NCI-H460 (cell line): ENCODE results near the gene MCAT. TPM values are rescaled to one million over a fixed set of nuclear protein-coding genes. Genes with fewer than 3 reads are reported as not detected.

Experiments
- DNase-seq: peaks from one replicate; pipeline ENCODE4 v3.0.0-alpha.2; 2016; ENCODE audit warnings: low read depth; ENCODE audit errors: extremely low read depth
- polyA plus RNA-seq: library from polyadenylated mRNA; depleted of rRNA; stranded (reverse); fragments of >200 nt; gene quantifications from 2 replicates; pipeline ENCODE4 v1.2.3, GENCODE V29; 2014; cell fraction: nucleus; rRNA removed
- total RNA-seq: library from RNA; depleted of rRNA; stranded (reverse); fragments of >200 nt; shearing (Covaris generic); gene quantifications from 2 replicates; pipeline ENCODE4 v1.2.3, GENCODE V29; 2014; rRNA removed

The MCAT gene
- 13.3 and 15.0 TPM in 2 replicates for total RNA-seq
- polyA plus RNA-seq, result 31.9 and 43.4 TPM in 2 replicates

GRCh38 chr22:43142880-43143562 lies at the start of gene MCAT:
TSS of gene MCAT (minus strand) at chr22:43143398. CDS start at chr22:43143348, 50 bp downstream.
- peak; percentile 55 for DNase-seq

GRCh38 chr22:43191831-43192230 lies 48.6 kb upstream of the MCAT start:
- DNase-seq, result no peak

- no peak for DNase-seq
Observed at GRCh38 chr22:43188829-43189545, 45.8 kb upstream of the MCAT start.

GRCh38 chr22:43187171-43188099 lies 44.2 kb upstream of the MCAT start:
- peak; percentile 88 for DNase-seq

- peak; percentile 39 for DNase-seq
Observed at GRCh38 chr22:43186272-43187170, 43.3 kb upstream of the MCAT start, which contains the start of gene TTLL12. TSS of gene TTLL12 (minus strand) at chr22:43187134. CDS start at chr22:43187069, 65 bp downstream.

- no peak for DNase-seq
Observed at GRCh38 chr22:43185860-43186261, 42.7 kb upstream of the MCAT start.

GRCh38 chr22:43183496-43184277 lies 40.5 kb upstream of the MCAT start:
- no peak for DNase-seq

- no peak for DNase-seq
Observed at GRCh38 chr22:43182726-43183125, 39.5 kb upstream of the MCAT start.

- no peak for DNase-seq
Observed at GRCh38 chr22:43182118-43182517, 38.9 kb upstream of the MCAT start.

- no peak for DNase-seq
Observed at GRCh38 chr22:43181321-43182076, 38.3 kb upstream of the MCAT start.

- DNase-seq, result no peak
Observed at GRCh38 chr22:43180670-43181069, 37.5 kb upstream of the MCAT start.

- no peak for DNase-seq
Observed at GRCh38 chr22:43179911-43180195, 36.7 kb upstream of the MCAT start.

- no peak for DNase-seq
Observed at GRCh38 chr22:43179146-43179910, 36.1 kb upstream of the MCAT start.

- DNase-seq, result no peak
Observed at GRCh38 chr22:43177479-43177878, 34.3 kb upstream of the MCAT start.

GRCh38 chr22:43176090-43176489 lies 32.9 kb upstream of the MCAT start:
- DNase-seq, result no peak

- no peak for DNase-seq
Observed at GRCh38 chr22:43174941-43175531, 31.8 kb upstream of the MCAT start.

- DNase-seq, result no peak
Observed at GRCh38 chr22:43173976-43174720, 30.9 kb upstream of the MCAT start.
